Measurements from ENCODE around the gene GPHN.
A peak's percentile ranks its signal among the peaks of the same experiment; 100 is the strongest.
"Not testable (repeated sequence)": the region's sequence is repeated elsewhere in the genome, so short reads cannot be mapped to it uniquely, and the experiment has no call there.

The GPHN gene

GRCh38 chr14:67060546-67060945 lies 552.6 kb downstream of the GPHN start:
- no peak for DNase-seq (ENCODE audit: low spot score)

GRCh38 chr14:67067070-67067814 lies 559.3 kb downstream of the GPHN start:
- DNase-seq (ENCODE audit: low spot score), result not testable (repeated sequence)

- no peak for DNase-seq (ENCODE audit: low spot score)
Measured at GRCh38 chr14:67068251-67068650, 560.3 kb downstream of the GPHN start.

- no peak for DNase-seq (ENCODE audit: low spot score)
Measured at GRCh38 chr14:67071506-67071905, 563.6 kb downstream of the GPHN start.

- no peak for DNase-seq (ENCODE audit: low spot score)
Measured at GRCh38 chr14:67077921-67078320, 570.0 kb downstream of the GPHN start.

GRCh38 chr14:67079846-67080245 lies 571.9 kb downstream of the GPHN start:
- DNase-seq (ENCODE audit: low spot score), result no peak

- no peak for DNase-seq (ENCODE audit: low spot score)
Measured at GRCh38 chr14:67108230-67108629, 600.3 kb downstream of the GPHN start.

GRCh38 chr14:67111022-67111421 lies 603.1 kb downstream of the GPHN start:
- no peak for DNase-seq (ENCODE audit: low spot score)

- DNase-seq (ENCODE audit: low spot score), result no peak
Measured at GRCh38 chr14:67112344-67112743, 604.4 kb downstream of the GPHN start.

GRCh38 chr14:67127174-67127573 lies 619.2 kb downstream of the GPHN start:
- no peak for DNase-seq (ENCODE audit: low spot score)

- DNase-seq (ENCODE audit: low spot score), result no peak
Measured at GRCh38 chr14:67129768-67130167, 621.8 kb downstream of the GPHN start.

- no peak for DNase-seq (ENCODE audit: low spot score)
Measured at GRCh38 chr14:67131691-67132090, 623.7 kb downstream of the GPHN start.

- no peak for DNase-seq (ENCODE audit: low spot score)
Measured at GRCh38 chr14:67133144-67133543, 625.2 kb downstream of the GPHN start.

- DNase-seq (ENCODE audit: low spot score), result no peak
Measured at GRCh38 chr14:67133595-67134441, 625.9 kb downstream of the GPHN start.

- no peak for DNase-seq (ENCODE audit: low spot score)
Measured at GRCh38 chr14:67137744-67138371, 629.9 kb downstream of the GPHN start.

GRCh38 chr14:67140556-67140955 lies 632.6 kb downstream of the GPHN start:
- DNase-seq (ENCODE audit: low spot score), result no peak

- no peak for DNase-seq (ENCODE audit: low spot score)
Measured at GRCh38 chr14:67141146-67141900, 633.4 kb downstream of the GPHN start.

GRCh38 chr14:67151082-67151666 lies 643.2 kb downstream of the GPHN start:
- no peak for DNase-seq (ENCODE audit: low spot score)

- no peak for DNase-seq (ENCODE audit: low spot score)
Measured at GRCh38 chr14:67158566-67158965, 650.6 kb downstream of the GPHN start.

- no peak for DNase-seq (ENCODE audit: low spot score)
Measured at GRCh38 chr14:67162385-67162784, 654.4 kb downstream of the GPHN start.

GRCh38 chr14:67166450-67166853 lies 658.5 kb downstream of the GPHN start:
- DNase-seq (ENCODE audit: low spot score), result peak; percentile 65
